ENCODE data around the gene ALDH1A1.

DNA sequence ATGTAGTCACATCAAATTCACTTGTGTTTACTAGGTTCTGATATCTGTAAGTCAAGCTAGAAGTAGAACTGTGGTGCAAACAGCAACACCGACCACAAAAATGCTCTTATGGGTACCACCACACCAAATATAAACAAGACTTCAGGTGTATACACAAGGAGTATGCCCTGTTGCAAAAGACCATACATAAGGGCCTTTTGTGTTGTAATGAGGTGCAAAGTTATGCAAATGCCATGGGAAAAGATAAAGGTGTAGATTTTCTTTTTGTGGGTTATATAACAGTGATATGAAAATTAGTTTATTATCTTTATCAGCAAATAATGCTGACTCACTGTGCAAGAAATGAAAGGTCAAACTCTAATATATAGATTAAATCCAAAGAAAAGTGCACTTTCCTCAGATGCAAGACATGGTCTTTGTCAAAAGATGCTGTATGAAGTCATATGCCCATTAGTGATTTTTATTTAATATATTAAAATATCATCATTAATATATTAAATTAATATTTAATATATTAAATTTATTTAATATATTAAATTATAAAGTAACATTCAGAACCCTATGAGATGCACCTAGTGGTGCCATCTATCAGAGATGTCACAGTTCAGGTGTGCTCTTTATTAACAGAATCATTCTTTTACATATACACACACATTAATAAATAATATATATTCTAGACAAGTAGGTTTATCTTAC is 26.7 kb upstream of the ALDH1A1 start:
- TF ChIP-seq, protein P1, sequence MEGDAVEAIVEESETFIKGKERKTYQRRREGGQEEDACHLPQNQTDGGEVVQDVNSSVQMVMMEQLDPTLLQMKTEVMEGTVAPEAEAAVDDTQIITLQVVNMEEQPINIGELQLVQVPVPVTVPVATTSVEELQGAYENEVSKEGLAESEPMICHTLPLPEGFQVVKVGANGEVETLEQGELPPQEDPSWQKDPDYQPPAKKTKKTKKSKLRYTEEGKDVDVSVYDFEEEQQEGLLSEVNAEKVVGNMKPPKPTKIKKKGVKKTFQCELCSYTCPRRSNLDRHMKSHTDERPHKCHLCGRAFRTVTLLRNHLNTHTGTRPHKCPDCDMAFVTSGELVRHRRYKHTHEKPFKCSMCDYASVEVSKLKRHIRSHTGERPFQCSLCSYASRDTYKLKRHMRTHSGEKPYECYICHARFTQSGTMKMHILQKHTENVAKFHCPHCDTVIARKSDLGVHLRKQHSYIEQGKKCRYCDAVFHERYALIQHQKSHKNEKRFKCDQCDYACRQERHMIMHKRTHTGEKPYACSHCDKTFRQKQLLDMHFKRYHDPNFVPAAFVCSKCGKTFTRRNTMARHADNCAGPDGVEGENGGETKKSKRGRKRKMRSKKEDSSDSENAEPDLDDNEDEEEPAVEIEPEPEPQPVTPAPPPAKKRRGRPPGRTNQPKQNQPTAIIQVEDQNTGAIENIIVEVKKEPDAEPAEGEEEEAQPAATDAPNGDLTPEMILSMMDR (conservative IDR thresholded peaks at IDR 0.05; ENCODE audit: low read length), result no peak
- no peak for TF ChIP-seq EZH2phosphoT487 (IDR thresholded peaks at IDR 0.05; ENCODE audit: borderline replicate concordance, low read depth, low read length)
